ENCODE measurements around the gene SLX4IP. TPM values are rescaled to one million over a fixed set of nuclear protein-coding genes. Genes with fewer than 3 reads are reported as not detected.

SLX4IP gene
- total RNA-seq, 1 donor from 2014 or later, result 5.4 TPM

GRCh38 chr20:10640897-10641296 is 205.8 kb downstream of the SLX4IP start:
- H3K27me3 Mint-ChIP-seq (ENCODE audit: low read depth), result no peaks in the 10 kb centered on the region
- peaks cover 97% of the 10 kb centered on the region for H3K4me1 Mint-ChIP-seq (ENCODE audit: low read depth)
- H3K36me3 Mint-ChIP-seq (ENCODE audit: low read depth), result peaks cover 71% of the 10 kb centered on the region
- peak overlapping the region; percentile 90 for H3K27ac Mint-ChIP-seq (ENCODE audit: unreplicated experiment)
- no peaks in the 10 kb centered on the region for H3K9me3 Mint-ChIP-seq (ENCODE audit: low read depth)
- no peak for TF ChIP-seq CTCF (IDR thresholded peaks at IDR 0.05)
- H3K4me3 Mint-ChIP-seq (ENCODE audit: unreplicated experiment), result no peak overlapping the region
- DNase-seq (ENCODE audit: low spot score), result no peak

GRCh38 chr20:10641467-10641866 is 206.4 kb downstream of the SLX4IP start:
- peaks cover 97% of the 10 kb centered on the region for H3K4me1 Mint-ChIP-seq (ENCODE audit: low read depth)
- no peak for DNase-seq (ENCODE audit: low spot score)

GRCh38 chr20:10641893-10642292 is 206.8 kb downstream of the SLX4IP start:
- peak overlapping the region; percentile 90 for H3K27ac Mint-ChIP-seq (ENCODE audit: unreplicated experiment)
- peaks cover 78% of the 10 kb centered on the region for H3K36me3 Mint-ChIP-seq (ENCODE audit: low read depth)
- no peak overlapping the region for H3K4me3 Mint-ChIP-seq (ENCODE audit: unreplicated experiment)
- peaks cover 96% of the 10 kb centered on the region for H3K4me1 Mint-ChIP-seq (ENCODE audit: low read depth)
- TF ChIP-seq CTCF (IDR thresholded peaks at IDR 0.05), result no peak
- no peak for DNase-seq (ENCODE audit: low spot score)
- H3K9me3 Mint-ChIP-seq (ENCODE audit: low read depth), result no peaks in the 10 kb centered on the region
- H3K27me3 Mint-ChIP-seq (ENCODE audit: low read depth), result no peaks in the 10 kb centered on the region

More at GRCh38 chr20:10641467-10641866, 206.4 kb downstream of the SLX4IP start:
- H3K4me3 Mint-ChIP-seq (ENCODE audit: unreplicated experiment), result no peak overlapping the region
- H3K27me3 Mint-ChIP-seq (ENCODE audit: low read depth), result no peaks in the 10 kb centered on the region
- TF ChIP-seq CTCF (IDR thresholded peaks at IDR 0.05), result no peak
- H3K36me3 Mint-ChIP-seq (ENCODE audit: low read depth), result peaks cover 76% of the 10 kb centered on the region
- no peaks in the 10 kb centered on the region for H3K9me3 Mint-ChIP-seq (ENCODE audit: low read depth)
- H3K27ac Mint-ChIP-seq (ENCODE audit: unreplicated experiment), result peak overlapping the region; percentile 90

GRCh38 chr20:10642856-10643559 is 207.9 kb downstream of the SLX4IP start:
- Mint-ChIP-seq H3K36me3 (ENCODE audit: low read depth) (peaks cover 84% of the 10 kb centered on the region), H3K4me1 (ENCODE audit: low read depth) (peaks cover 96% of the 10 kb centered on the region), H3K27ac (ENCODE audit: unreplicated experiment) (peak overlapping the region; percentile 90), H3K27me3 (ENCODE audit: low read depth) (no peaks in the 10 kb centered on the region), H3K4me3 (ENCODE audit: unreplicated experiment) (no peak overlapping the region), H3K9me3 (ENCODE audit: low read depth) (no peaks in the 10 kb centered on the region)
- no peak for TF ChIP-seq CTCF (IDR thresholded peaks at IDR 0.05)
- DNase-seq (ENCODE audit: low spot score), result no peak

GRCh38 chr20:10643560-10643873 is 208.4 kb downstream of the SLX4IP start:
- Mint-ChIP-seq H3K9me3 (ENCODE audit: low read depth) (no peaks in the 10 kb centered on the region), H3K27ac (ENCODE audit: unreplicated experiment) (peak overlapping the region; percentile 90), H3K36me3 (ENCODE audit: low read depth) (peaks cover 84% of the 10 kb centered on the region), H3K27me3 (ENCODE audit: low read depth) (no peaks in the 10 kb centered on the region), H3K4me1 (ENCODE audit: low read depth) (peaks cover 96% of the 10 kb centered on the region), H3K4me3 (ENCODE audit: unreplicated experiment) (no peak overlapping the region)
- no peak for TF ChIP-seq CTCF (IDR thresholded peaks at IDR 0.05)
- no peak for DNase-seq (ENCODE audit: low spot score)

Measured in chondrocyte (in vitro differentiated cells).